HG03139 (cell line): Measurements from ENCODE around the gene CLDN8.

Experiments
- ATAC-seq: cut with Tn5 transposase; IDR thresholded peaks from one replicate; pipeline ENCODE4 v1.9.1; 2021; ENCODE audit not compliant: unreplicated experiment

The CLDN8 gene

DNA sequence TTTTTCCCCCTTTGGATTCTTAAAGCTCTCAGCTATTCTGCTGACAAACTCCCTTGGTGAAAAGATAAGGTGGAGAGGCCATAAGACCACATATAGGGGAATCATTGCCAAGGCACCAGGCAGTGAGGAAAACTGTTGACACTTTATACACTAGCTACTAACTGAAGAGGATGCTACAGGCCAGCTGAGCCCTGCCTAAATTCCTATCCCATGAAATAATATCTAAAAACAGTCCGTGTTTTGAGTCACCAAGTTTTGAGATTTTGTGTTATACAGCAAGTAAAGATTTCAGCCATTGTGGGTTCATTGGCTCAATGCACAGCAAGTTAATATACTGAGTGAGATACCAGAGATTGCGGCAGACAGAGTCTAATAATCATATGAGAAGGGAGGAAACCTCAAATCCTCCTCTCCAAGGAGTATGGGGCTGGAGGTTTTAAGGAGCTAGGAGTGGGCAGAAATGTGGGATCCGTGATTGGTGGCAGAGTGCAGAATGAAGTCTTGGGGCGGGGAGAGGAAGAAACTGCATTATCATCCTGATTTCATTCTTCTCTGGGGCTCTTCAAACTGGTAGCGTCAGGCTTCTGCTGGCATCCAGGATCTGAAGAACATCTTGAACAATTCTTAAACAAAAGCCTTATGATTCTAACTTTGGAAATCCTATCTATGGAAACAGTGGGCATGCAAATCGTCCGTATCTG is 9.2 kb downstream of the CLDN8 start:
- ATAC-seq: no peak

DNA sequence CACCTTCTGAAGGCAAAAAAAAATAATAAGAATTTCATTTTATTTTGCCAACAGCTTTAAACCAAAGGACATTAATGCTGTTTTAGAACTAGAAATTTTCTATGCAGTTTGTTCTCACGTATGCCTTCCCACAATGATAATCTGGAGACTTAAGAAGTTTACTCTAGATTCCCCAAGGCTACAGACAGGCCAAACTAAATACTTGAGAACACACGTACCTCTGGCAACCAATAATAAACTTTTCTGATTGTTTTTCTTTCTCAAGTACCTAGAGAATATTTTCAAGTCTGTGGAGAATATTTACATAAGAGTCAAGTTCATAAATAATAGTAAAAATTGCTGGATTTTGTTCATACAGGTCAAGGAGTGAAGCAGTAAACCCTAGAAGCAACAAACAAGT is 15.9 kb downstream of the CLDN8 start:
- ATAC-seq: no peak

DNA sequence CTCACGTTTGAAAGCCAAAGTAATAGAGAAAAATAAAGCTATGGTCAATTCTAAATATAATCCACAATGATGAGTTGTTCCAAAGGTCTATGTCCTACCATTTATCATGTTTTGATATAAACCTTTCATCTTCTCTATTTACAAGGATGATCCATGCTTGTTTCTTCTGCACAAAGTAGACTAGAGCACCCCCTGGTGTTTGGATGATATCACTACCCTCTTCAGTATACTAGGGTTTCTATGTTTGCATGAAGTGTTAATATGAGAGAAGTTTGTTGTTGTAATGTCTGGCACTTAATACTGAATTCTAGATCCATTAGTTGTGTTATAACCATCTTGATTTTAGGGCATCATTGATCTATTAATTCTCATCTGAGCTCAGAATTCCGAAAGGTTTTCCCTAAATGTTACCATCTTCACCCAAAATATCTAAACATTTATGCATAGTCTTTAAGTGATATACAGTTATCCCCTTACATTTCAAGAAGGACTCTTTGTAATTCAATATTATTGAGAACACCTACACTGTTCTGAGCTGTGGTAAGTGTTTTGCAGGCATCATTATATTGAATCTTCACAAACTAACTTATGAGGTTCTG is 21.1 kb downstream of the CLDN8 start:
- ATAC-seq: no peak

DNA sequence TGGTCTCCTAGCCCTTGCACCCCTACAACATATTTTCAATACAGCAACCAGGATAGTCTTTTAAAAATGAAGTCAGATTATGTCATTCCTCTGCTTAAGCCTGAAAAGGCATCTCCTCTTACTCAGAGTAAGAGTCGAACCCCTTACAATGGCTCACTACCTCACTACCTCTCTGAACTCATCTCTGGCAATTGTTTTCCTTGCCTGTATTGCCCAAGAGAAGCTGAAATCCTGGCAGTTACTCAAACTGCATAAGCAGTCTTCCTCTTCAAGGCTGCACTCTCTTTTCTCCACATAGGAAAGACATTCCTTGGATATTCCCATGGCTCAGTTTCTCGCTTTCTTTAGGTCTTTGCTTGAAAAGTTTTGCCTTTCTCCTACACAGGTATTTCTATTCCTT is 22.7 kb downstream of the CLDN8 start:
- ATAC-seq: no peak

DNA sequence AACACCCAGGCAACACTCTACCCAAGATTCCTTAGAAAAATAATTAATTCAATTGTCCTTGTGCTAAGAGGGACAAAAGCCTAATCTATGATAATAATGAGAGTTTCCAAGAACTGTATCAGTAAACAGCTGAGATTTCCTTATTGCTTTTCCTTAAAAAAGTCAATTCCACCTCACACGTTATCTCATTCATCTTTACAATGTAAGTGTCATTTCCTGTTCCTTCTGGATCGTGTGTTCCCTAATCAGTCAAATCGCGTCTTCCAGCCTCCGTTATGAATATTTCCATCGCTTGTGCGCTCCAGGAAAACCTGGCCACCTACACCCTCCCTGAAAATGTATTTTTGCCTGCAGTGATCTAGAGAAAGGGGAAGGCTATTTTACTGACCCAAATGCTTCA is 25.3 kb downstream of the CLDN8 start:
- ATAC-seq: no peak

DNA sequence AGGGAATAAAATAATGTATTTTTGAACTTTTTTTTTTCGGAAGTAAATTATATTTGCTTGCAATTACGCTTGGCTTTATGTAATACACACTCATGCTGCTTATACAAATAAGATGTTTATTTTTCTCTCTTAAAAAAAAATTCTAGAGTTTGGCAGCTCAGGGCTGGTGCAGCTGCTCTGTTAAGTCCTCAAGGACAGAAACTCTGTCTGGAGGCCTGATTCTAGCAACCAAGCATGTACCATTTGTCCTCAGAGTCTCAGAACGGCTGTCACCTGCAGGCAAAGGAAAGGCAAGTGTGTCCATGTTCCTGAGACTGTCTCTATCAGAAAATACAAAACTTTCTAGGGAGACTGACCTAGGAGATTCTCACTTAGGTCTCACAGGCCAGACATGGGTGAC is 26.1 kb downstream of the CLDN8 start:
- no peak for ATAC-seq

DNA sequence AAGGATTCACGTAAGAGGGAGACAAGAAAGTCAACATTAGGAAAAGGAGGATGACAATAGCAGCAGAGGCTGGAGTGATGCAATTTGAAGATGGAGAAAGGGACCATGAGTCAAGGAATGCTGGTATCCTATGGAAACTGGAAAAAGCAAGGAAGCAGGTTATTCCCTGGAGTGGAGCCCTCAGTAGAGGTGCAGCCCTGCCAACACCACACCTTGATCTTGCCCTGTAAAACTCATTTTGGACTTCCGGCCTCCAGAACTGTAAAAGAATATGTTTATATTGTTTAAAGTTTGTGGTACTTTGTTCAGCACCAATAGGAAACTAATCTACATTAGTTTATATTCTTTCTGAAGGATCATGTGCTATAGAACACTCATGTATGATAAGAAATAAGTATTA is 29.7 kb downstream of the CLDN8 start:
- ATAC-seq: no peak

DNA sequence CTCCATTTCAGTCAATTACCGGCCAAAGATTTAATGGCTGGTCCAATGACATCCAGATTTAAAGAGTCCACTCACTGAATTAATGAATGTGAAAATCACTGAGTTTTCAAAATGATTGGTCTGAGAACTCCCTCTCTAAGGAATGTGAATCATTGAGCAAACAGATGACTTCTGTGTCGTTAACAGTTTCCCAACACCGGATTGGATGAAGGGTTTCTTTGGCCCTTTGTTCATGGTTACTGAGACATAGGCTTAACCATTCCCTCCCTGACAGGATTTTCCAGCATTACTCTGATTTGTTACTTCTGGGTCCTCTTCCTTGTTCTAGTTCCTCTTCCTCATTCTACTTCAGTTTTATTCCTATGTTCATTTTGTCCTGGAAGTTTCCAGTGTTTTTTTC is 47.8 kb downstream of the CLDN8 start:
- ATAC-seq: no peak

DNA sequence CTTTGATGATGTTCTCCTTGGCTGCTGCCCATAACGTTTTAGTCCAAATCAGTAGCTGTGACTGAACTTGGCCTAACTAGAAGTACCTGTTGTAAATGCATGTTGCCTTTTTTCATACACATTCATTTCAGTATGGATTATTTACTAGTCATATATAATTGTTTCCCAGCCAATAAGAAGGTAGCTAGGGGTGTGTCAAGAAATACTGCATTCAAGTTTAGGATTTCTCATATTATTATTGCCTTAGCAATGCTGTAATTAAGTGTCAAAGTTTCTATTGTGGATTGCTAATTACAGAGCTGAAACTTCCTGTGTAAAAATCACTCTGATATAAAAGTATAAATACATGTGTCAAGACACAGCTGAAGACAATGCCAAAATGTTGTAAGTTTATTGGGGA is 49.2 kb downstream of the CLDN8 start, which contains the start of gene CLDN17:
TSS of gene CLDN17 (minus strand) at position 101 of the 400 bp plus-strand sequence. CDS start 188 bp downstream, outside the sequence.
- ATAC-seq: no peak

DNA sequence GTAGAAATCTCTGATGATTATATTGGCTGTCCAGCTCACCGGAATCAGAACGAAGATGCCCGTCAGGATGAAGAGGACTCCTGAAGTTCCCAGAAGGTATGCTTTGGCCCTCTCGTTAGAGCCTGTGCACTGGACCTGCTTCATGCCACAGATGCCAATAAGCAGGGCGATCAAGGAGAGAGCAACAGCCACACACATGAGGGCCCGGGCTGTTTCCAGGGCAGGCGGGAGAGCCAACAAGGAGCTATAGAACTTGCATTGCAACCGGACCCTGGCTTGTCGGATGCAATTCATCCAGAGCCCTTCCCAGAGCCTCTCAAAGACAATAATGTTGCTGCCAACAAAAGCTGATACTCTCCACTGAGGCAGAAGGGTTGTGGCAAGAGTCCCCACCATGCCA is 49.7 kb downstream of the CLDN8 start:
- no peak for ATAC-seq

DNA sequence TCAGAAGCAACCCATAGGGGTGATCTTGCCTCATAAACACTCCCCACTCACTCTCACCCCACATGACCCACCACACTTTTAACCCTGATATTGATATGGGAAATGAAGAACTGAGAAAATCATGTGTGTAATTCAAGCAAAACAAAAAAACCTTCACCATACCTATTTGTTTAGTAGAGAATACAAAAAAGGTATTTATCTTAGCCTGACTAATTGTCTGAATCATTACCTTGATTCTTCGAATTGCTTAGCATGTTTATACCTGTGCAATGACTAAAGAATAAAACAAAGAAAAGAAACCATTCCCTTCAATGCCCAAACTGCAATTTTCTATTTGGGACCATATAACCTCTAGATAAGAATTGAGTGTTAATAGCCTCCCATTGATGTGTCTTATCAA is 51.1 kb downstream of the CLDN8 start:
- no peak for ATAC-seq
